ENCODE data around the gene RPS2.

DNA sequence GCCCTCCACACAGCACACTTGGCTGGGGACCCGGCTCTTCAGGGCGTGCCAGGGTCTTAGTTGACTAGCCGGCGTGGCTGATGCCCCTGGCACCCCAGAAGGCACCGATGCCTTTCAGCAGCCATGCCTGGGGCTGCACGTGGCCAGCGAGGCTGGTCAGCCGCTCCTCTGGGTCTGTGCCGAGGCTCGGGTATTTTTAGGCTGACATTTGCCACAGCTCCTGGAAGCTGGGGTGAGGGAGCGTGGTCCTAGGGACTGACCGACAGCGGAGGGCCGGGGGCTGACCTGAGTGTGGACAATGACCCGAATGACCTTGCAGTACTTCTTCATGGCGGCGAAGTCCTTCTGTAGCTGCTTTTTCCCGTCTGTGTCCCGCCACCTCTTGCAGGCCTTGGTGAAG is 14.1 kb downstream of the RPS2 start:
- TF ChIP-seq, protein P1, sequence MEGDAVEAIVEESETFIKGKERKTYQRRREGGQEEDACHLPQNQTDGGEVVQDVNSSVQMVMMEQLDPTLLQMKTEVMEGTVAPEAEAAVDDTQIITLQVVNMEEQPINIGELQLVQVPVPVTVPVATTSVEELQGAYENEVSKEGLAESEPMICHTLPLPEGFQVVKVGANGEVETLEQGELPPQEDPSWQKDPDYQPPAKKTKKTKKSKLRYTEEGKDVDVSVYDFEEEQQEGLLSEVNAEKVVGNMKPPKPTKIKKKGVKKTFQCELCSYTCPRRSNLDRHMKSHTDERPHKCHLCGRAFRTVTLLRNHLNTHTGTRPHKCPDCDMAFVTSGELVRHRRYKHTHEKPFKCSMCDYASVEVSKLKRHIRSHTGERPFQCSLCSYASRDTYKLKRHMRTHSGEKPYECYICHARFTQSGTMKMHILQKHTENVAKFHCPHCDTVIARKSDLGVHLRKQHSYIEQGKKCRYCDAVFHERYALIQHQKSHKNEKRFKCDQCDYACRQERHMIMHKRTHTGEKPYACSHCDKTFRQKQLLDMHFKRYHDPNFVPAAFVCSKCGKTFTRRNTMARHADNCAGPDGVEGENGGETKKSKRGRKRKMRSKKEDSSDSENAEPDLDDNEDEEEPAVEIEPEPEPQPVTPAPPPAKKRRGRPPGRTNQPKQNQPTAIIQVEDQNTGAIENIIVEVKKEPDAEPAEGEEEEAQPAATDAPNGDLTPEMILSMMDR (conservative IDR thresholded peaks at IDR 0.05 in 1 of 2, IDR thresholded peaks at IDR 0.05 in 1 of 2; ENCODE audit: low read depth in 1 of 2, low read length in 2 of 2): no peak
- TF ChIP-seq EZH2 (IDR thresholded peaks at IDR 0.05; ENCODE audit: low read length, missing control alignments): no peak

Measured in fibroblast of lung (primary cell).